ENCODE measurements around the gene LYL1. TPM values are rescaled to one million over a fixed set of nuclear protein-coding genes. Genes with fewer than 3 reads are reported as not detected.

Gene LYL1
- total RNA-seq, 4 donors from 2014 or later, result 4.2 to 10.9 (median 7.7) TPM

- TF ChIP-seq POLR2A (IDR thresholded peaks at IDR 0.05), result no peak
- TF ChIP-seq CTCF (IDR thresholded peaks at IDR 0.05), result no peak
- Histone ChIP-seq H3K36me3 (peaks cover 0 to 13% of the 10 kb centered on the region in 2 donors), H3K9me3 (no peaks in the 10 kb centered on the region), H3K4me3 (replicated peaks in 1 of 3) (no peak overlapping the region), H3K4me1 (peaks cover 14 to 45% of the 10 kb centered on the region in 2 donors), H3K27ac (no peak overlapping the region), H3K27me3 (no peaks in the 10 kb centered on the region)
- no peak for DNase-seq
- 81 to 86% methylated on average over 15 to 24 of the region's 25 CpGs for WGBS, 2 donors
- intact Hi-C loops (cut with DNase I), result loop anchor here (2.0 kb wide), 1 partner anchor 113 kb away; no protein-coding TSS in a partner anchor
These were observed 7.3 kb downstream of the LYL1 start for GRCh38 chr19:13095393-13095784.

- H3K27ac ChIP-seq, result no peak overlapping the region
- H3K4me1 ChIP-seq, result peaks cover 14 to 47% of the 10 kb centered on the region in 2 donors
- no peaks in the 10 kb centered on the region for H3K9me3 ChIP-seq
- WGBS, 2 donors, result 71 to 72% methylated on average over 13 to 15 of the region's 16 CpGs
- TF ChIP-seq CTCF (IDR thresholded peaks at IDR 0.05) (no peak), POLR2A (IDR thresholded peaks at IDR 0.05) (no peak)
- H3K36me3 ChIP-seq, result peaks cover 0 to 15% of the 10 kb centered on the region in 2 donors
- intact Hi-C loops (cut with DNase I), result loop anchor here (2.0 kb wide), 1 partner anchor 112 kb away; no protein-coding TSS in a partner anchor
- H3K4me3 ChIP-seq (replicated peaks in 1 of 3), result no peak overlapping the region
- DNase-seq, result no peak
- no peaks in the 10 kb centered on the region for H3K27me3 ChIP-seq
These were observed 7.8 kb downstream of the LYL1 start for GRCh38 chr19:13094771-13095392.

GRCh38 chr19:13094106-13094504 is 8.6 kb downstream of the LYL1 start:
- no peak for TF ChIP-seq POLR2A (IDR thresholded peaks at IDR 0.05)
- peak in 1 of 6 experiments; percentile 1 for TF ChIP-seq CTCF (IDR thresholded peaks at IDR 0.05)
- Histone ChIP-seq H3K9me3 (no peaks in the 10 kb centered on the region), H3K27ac (no peak overlapping the region), H3K36me3 (peaks cover 0 to 15% of the 10 kb centered on the region in 2 donors), H3K27me3 (no peaks in the 10 kb centered on the region), H3K4me1 (peaks cover 14 to 40% of the 10 kb centered on the region in 2 donors), H3K4me3 (replicated peaks in 1 of 3) (no peak overlapping the region)
- WGBS, 2 donors, result 54 to 62% methylated on average over 5 of the region's 5 CpGs
- intact Hi-C loops (cut with DNase I), result loop anchor here (2.0 kb wide), 1 partner anchor 111 kb away; no protein-coding TSS in a partner anchor
- DNase-seq, result no peak

GRCh38 chr19:13093407-13094105 is 9.1 kb downstream of the LYL1 start:
- peak; percentile 72 to 79 for DNase-seq
- WGBS, 2 donors, result 57 to 61% methylated on average over 7 to 8 of the region's 12 CpGs
- H3K36me3 ChIP-seq, result peaks cover 0 to 15% of the 10 kb centered on the region in 2 donors
- TF ChIP-seq POLR2A (IDR thresholded peaks at IDR 0.05) (no peak), CTCF (IDR thresholded peaks at IDR 0.05) (peak; percentile 87 to 96 (median 92))
- intact Hi-C loops (cut with DNase I), result loop anchor here (2.0 kb wide), 1 partner anchor 111 kb away; no protein-coding TSS in a partner anchor
- H3K27ac ChIP-seq, result peak overlapping the region in 2 of 3 donors; percentile 8 to 18
- H3K4me3 ChIP-seq (replicated peaks in 1 of 3), result no peak overlapping the region
- no peaks in the 10 kb centered on the region for H3K9me3 ChIP-seq
- peaks cover 10 to 35% of the 10 kb centered on the region in 2 donors for H3K4me1 ChIP-seq
- no peaks in the 10 kb centered on the region for H3K27me3 ChIP-seq

Data from thyroid gland (tissue), 4 donors.